Measurements from ENCODE around the gene ZBTB5. TPM values are rescaled to one million over a fixed set of nuclear protein-coding genes. Genes with fewer than 3 reads are reported as not detected.

The ZBTB5 gene
- total RNA-seq, 1 experiment from 2014 or later: 8.8 TPM

GRCh38 chr9:37395663-37396062, 69.6 kb downstream of the ZBTB5 start:
- H3K36me3 ChIP-seq (ENCODE audit: low read depth): no peaks in the 10 kb centered on the region
- no peaks in the 10 kb centered on the region for H4K20me1 ChIP-seq (ENCODE audit: insufficient read depth)
- no peaks in the 10 kb centered on the region for H3K79me2 ChIP-seq (ENCODE audit: low read depth)
- H3K9me2 ChIP-seq (ENCODE audit: insufficient read depth): no peaks in the 10 kb centered on the region
- no peaks in the 10 kb centered on the region for H3K4me1 ChIP-seq (replicated peaks; ENCODE audit: insufficient read depth)
- no peaks in the 10 kb centered on the region for H3K27me3 ChIP-seq (ENCODE audit: insufficient read depth, low read depth)
- ChIA-PET CTCF (no interaction called here), POLR2A (ENCODE audit: unreplicated experiment) (no interaction called here)
- no peaks in the 10 kb centered on the region for H3F3A ChIP-seq (ENCODE audit: insufficient read depth, low read depth)
- H2AFZ ChIP-seq: no peak overlapping the region
- no peak overlapping the region for H3K4me3 ChIP-seq
- H3K9me3 ChIP-seq (ENCODE audit: insufficient read depth, low read depth): no peaks in the 10 kb centered on the region
- H3K4me2 ChIP-seq: no peak overlapping the region
- BruUV-seq (replicated peaks): no TSS peak
- no peak for DNase-seq
- no peak overlapping the region for H3K27ac ChIP-seq
- TF ChIP-seq CTCF (conservative IDR thresholded peaks at IDR 0.05): no peak
- no peak for TF ChIP-seq EZH2 (IDR thresholded peaks at IDR 0.05; ENCODE audit: low read depth)
- intact Hi-C loops (cut with micrococcal nuclease; ENCODE audit: unreplicated experiment): no loop called here

DNA sequence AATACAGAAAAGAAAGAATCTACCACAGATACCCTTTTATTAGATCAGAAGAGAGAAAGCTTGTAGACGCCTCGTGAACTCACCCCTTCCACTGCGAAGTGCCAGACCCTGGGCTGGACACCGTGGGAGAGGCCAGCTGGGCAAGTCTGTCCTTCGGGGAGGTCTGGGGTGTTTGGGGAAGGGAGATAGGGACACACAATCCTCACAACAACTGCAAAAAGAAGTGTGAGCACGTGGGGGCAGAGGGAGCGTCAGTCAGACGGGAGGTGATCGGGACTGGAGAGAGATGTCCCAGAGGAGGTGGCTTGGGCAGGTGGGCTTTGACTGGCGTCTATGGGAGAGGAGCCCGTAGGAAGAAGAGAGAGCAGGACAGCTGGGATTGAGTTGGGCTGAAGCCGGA, 70.0 kb downstream of the ZBTB5 start:
- Histone ChIP-seq H3F3A (ENCODE audit: insufficient read depth, low read depth) (no peaks in the 10 kb centered on the region), H3K9me3 (ENCODE audit: insufficient read depth, low read depth) (no peaks in the 10 kb centered on the region), H3K9me2 (ENCODE audit: insufficient read depth) (no peaks in the 10 kb centered on the region), H3K27ac (no peak overlapping the region), H2AFZ (no peak overlapping the region), H3K27me3 (ENCODE audit: insufficient read depth, low read depth) (no peaks in the 10 kb centered on the region), H3K4me2 (no peak overlapping the region), H4K20me1 (ENCODE audit: insufficient read depth) (no peaks in the 10 kb centered on the region), H3K4me3 (no peak overlapping the region), H3K4me1 (replicated peaks; ENCODE audit: insufficient read depth) (no peaks in the 10 kb centered on the region), H3K36me3 (ENCODE audit: low read depth) (no peaks in the 10 kb centered on the region), H3K79me2 (ENCODE audit: low read depth) (no peaks in the 10 kb centered on the region)
- intact Hi-C loops (cut with micrococcal nuclease; ENCODE audit: unreplicated experiment): no loop called here
- BruUV-seq (replicated peaks): no TSS peak
- no peak for TF ChIP-seq CTCF (conservative IDR thresholded peaks at IDR 0.05)
- no peak for TF ChIP-seq EZH2 (IDR thresholded peaks at IDR 0.05; ENCODE audit: low read depth)
- DNase-seq: no peak
- POLR2A ChIA-PET (ENCODE audit: unreplicated experiment): no interaction called here
- CTCF ChIA-PET: no interaction called here

- no peak overlapping the region for H3K4me3 ChIP-seq
- H3K9me2 ChIP-seq (ENCODE audit: insufficient read depth): no peaks in the 10 kb centered on the region
- H3K27me3 ChIP-seq (ENCODE audit: insufficient read depth, low read depth): no peaks in the 10 kb centered on the region
- no peaks in the 10 kb centered on the region for H3K36me3 ChIP-seq (ENCODE audit: low read depth)
- H2AFZ ChIP-seq: no peak overlapping the region
- no peaks in the 10 kb centered on the region for H3K4me1 ChIP-seq (replicated peaks; ENCODE audit: insufficient read depth)
- ChIA-PET CTCF (no interaction called here), POLR2A (ENCODE audit: unreplicated experiment) (no interaction called here)
- intact Hi-C loops (cut with micrococcal nuclease; ENCODE audit: unreplicated experiment): no loop called here
- no peak for DNase-seq
- no peaks in the 10 kb centered on the region for H3K79me2 ChIP-seq (ENCODE audit: low read depth)
- H3K9me3 ChIP-seq (ENCODE audit: insufficient read depth, low read depth): no peaks in the 10 kb centered on the region
- H3K4me2 ChIP-seq: no peak overlapping the region
- TF ChIP-seq CTCF (conservative IDR thresholded peaks at IDR 0.05) (no peak), EZH2 (IDR thresholded peaks at IDR 0.05; ENCODE audit: low read depth) (no peak)
- no peak overlapping the region for H3K27ac ChIP-seq
- BruUV-seq (replicated peaks): no TSS peak
- no peaks in the 10 kb centered on the region for H4K20me1 ChIP-seq (ENCODE audit: insufficient read depth)
- no peaks in the 10 kb centered on the region for H3F3A ChIP-seq (ENCODE audit: insufficient read depth, low read depth)
Measured at GRCh38 chr9:37392272-37392671, 73.0 kb downstream of the ZBTB5 start.

Measured in PC-9 (cell line).